Measurements from ENCODE around the gene CACNA1F.

DNA sequence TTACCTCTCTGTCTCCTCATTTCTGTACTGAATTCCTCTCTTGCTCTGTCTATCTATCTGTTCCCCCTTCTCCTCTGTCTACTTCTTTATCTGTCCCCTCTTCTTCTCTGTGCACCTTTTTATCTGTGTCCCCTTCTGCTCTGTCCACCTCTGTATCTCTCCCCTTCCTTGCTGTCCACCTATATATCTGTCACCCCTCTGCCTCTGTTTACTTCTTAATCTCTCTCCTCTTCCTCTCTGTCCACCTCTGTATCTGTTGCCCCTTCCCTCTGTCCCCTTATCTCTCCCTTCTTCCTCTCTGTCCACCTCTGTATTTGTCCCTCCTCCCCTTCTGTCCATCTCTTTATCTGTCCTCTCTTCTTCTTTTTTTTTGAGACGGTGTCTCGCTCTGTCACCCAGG, 11.1 kb upstream of the CACNA1F start:
- TF ChIP-seq, protein P1, sequence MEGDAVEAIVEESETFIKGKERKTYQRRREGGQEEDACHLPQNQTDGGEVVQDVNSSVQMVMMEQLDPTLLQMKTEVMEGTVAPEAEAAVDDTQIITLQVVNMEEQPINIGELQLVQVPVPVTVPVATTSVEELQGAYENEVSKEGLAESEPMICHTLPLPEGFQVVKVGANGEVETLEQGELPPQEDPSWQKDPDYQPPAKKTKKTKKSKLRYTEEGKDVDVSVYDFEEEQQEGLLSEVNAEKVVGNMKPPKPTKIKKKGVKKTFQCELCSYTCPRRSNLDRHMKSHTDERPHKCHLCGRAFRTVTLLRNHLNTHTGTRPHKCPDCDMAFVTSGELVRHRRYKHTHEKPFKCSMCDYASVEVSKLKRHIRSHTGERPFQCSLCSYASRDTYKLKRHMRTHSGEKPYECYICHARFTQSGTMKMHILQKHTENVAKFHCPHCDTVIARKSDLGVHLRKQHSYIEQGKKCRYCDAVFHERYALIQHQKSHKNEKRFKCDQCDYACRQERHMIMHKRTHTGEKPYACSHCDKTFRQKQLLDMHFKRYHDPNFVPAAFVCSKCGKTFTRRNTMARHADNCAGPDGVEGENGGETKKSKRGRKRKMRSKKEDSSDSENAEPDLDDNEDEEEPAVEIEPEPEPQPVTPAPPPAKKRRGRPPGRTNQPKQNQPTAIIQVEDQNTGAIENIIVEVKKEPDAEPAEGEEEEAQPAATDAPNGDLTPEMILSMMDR (IDR thresholded peaks at IDR 0.05), result no peak
- no peak for TF ChIP-seq POLR2A (IDR thresholded peaks at IDR 0.05)

All from thyroid gland (tissue), 4 donors.